Osteoblast (primary cell): ENCODE results near the gene CYP4B1. TPM values are rescaled to one million over a fixed set of nuclear protein-coding genes. Genes with fewer than 3 reads are reported as not detected.

ENCODE experiments used
- DNase-seq: peaks from one replicate; pipeline ENCODE4 v3.0.0; 2011; ENCODE audit warnings: low spot score, mixed read lengths; ENCODE audit not compliant: insufficient read length; ENCODE audit errors: missing footprints
- H2AFZ ChIP-seq: 2 replicates; pipeline ENCODE4 v1.6.0; 2011; ENCODE audit warnings: mild to moderate bottlenecking, low read length
- H3K27ac ChIP-seq: 2 replicates; pipeline ENCODE4 v1.5.1; 2011; ENCODE audit warnings: mild to moderate bottlenecking, low read depth, low read length, moderate library complexity
- H3K27me3 ChIP-seq: 2 replicates; pipeline ENCODE4 v1.6.0; 2012; ENCODE audit warnings: mild to moderate bottlenecking, control low read depth, inconsistent platforms, low read length, moderate library complexity; ENCODE audit not compliant: insufficient read depth
- H3K36me3 ChIP-seq: 2 replicates; pipeline ENCODE4 v1.5.1; 2011; ENCODE audit warnings: mild to moderate bottlenecking, low read length, control low read depth, moderate library complexity; ENCODE audit not compliant: insufficient read depth
- H3K4me1 ChIP-seq: 2 replicates; pipeline ENCODE4 v1.5.1; 2011; ENCODE audit warnings: mild to moderate bottlenecking, low read length, control low read depth, moderate library complexity; ENCODE audit not compliant: insufficient read depth
- H3K4me2 ChIP-seq: 2 replicates; pipeline ENCODE4 v1.6.0; 2011; ENCODE audit warnings: mild to moderate bottlenecking, low read length; ENCODE audit not compliant: insufficient read depth
- H3K4me3 ChIP-seq: fragments of 200-600 bp; sonication (generic); 3 replicates; pipeline ENCODE4 v1.5.1; 2012; ENCODE audit warnings: mild to moderate bottlenecking, low read length, inconsistent platforms; ENCODE audit not compliant: insufficient read depth
- H3K79me2 ChIP-seq: 2 replicates; pipeline ENCODE4 v1.6.0; 2012; ENCODE audit warnings: mild to moderate bottlenecking, low read length, control low read depth, inconsistent platforms; ENCODE audit not compliant: insufficient read depth
- H3K9me3 ChIP-seq: 2 replicates; pipeline ENCODE4 v1.5.1; 2011; ENCODE audit warnings: low read depth, low read length, control low read depth
- H4K20me1 ChIP-seq: 2 replicates; pipeline ENCODE4 v1.6.0; 2012; ENCODE audit warnings: mild to moderate bottlenecking, low read length, control low read depth; ENCODE audit not compliant: insufficient read depth
- total RNA-seq: library from RNA; depleted of rRNA; stranded (reverse); fragments of >200 nt; gene quantifications from 2 replicates; pipeline ENCODE4 v1.2.3, GENCODE V29; 2012
- TF ChIP-seq, protein P1 (sequence below): IDR thresholded peaks from 2 replicates; pipeline ENCODE4 v1.5.1; 2011; ENCODE audit warnings: mild to moderate bottlenecking, low read depth, low read length, moderate library complexity; ENCODE audit errors: extremely low read depth

Gene CYP4B1
- total RNA-seq, 1 donor = not detected

- Histone ChIP-seq H3K27ac (no peak overlapping the region), H2AFZ (no peak overlapping the region), H3K4me3 (no peak overlapping the region), H4K20me1 (no peaks in the 10 kb centered on the region), H3K36me3 (no peaks in the 10 kb centered on the region), H3K4me2 (no peak overlapping the region), H3K4me1 (no peaks in the 10 kb centered on the region), H3K79me2 (no peaks in the 10 kb centered on the region), H3K27me3 (no peaks in the 10 kb centered on the region), H3K9me3 (no peaks in the 10 kb centered on the region)
- DNase-seq = no peak
- TF ChIP-seq, protein P1, sequence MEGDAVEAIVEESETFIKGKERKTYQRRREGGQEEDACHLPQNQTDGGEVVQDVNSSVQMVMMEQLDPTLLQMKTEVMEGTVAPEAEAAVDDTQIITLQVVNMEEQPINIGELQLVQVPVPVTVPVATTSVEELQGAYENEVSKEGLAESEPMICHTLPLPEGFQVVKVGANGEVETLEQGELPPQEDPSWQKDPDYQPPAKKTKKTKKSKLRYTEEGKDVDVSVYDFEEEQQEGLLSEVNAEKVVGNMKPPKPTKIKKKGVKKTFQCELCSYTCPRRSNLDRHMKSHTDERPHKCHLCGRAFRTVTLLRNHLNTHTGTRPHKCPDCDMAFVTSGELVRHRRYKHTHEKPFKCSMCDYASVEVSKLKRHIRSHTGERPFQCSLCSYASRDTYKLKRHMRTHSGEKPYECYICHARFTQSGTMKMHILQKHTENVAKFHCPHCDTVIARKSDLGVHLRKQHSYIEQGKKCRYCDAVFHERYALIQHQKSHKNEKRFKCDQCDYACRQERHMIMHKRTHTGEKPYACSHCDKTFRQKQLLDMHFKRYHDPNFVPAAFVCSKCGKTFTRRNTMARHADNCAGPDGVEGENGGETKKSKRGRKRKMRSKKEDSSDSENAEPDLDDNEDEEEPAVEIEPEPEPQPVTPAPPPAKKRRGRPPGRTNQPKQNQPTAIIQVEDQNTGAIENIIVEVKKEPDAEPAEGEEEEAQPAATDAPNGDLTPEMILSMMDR = no peak
These were observed 63.5 kb downstream of the CYP4B1 start for GRCh38 chr1:46862348-46862747.

Other genes with a start within 250 kb of the CYP4B1 start
- gene KNCN, start 247.4 kb upstream of the CYP4B1 start, total RNA-seq = not detected in 2 replicates
- 25.9 and 31.8 TPM in 2 replicates for gene MKNK1, start 194.8 kb upstream of the CYP4B1 start, total RNA-seq
- gene MOB3C, start 182.2 kb upstream of the CYP4B1 start, total RNA-seq = 8.3 and 8.7 TPM in 2 replicates
- 53.6 and 57.8 TPM in 2 replicates for gene ATPAF1, start 130.7 kb upstream of the CYP4B1 start, total RNA-seq
- gene TEX38, start 127.2 kb upstream of the CYP4B1 start, total RNA-seq = 0.29 TPM in 1 of 2 replicates, not detected in the other
- gene EFCAB14, start 79.9 kb upstream of the CYP4B1 start, total RNA-seq = 61.3 and 63.7 TPM in 2 replicates
- gene CYP4A11, start 142.4 kb downstream of the CYP4B1 start, total RNA-seq = not detected in 2 replicates
- gene CYP4X1, start 224.6 kb downstream of the CYP4B1 start, total RNA-seq = 0.59 and 0.72 TPM in 2 replicates